Coronary artery (tissue), 2 donors: ENCODE results near the gene TFIP11.

Experiments used
- DNase-seq: peaks from one replicate; pipeline ENCODE4 v3.0.0-alpha.2; 2017; ENCODE audit warnings: low spot score
- H3K27ac ChIP-seq, 2 donors: fragments of 200-600 bp; sonication (generic); one replicate each; pipeline ENCODE4 v1.5.1; 2016 to 2019
- H3K4me3 ChIP-seq: fragments of 200-600 bp; sonication (generic); 2 replicates; pipeline ENCODE4 v1.5.1; 2016; ENCODE audit warnings: mild to moderate bottlenecking, moderate library complexity
- CTCF ChIP-seq: fragments of 200-600 bp; sonication (generic); IDR thresholded peaks from one replicate; pipeline ENCODE4 v1.5.1; 2019; ENCODE audit warnings: antibody characterized with exemption

TFIP11 gene

GRCh38 chr22:26542831-26543230, 30.6 kb upstream of the TFIP11 start:
- Histone ChIP-seq H3K4me3 (no peak overlapping the region), H3K27ac (peak overlapping the region in 1 of 2 donors; percentile 25)
- no peak for DNase-seq
- TF ChIP-seq CTCF = no peak

- DNase-seq = no peak
- TF ChIP-seq CTCF = no peak
- Histone ChIP-seq H3K4me3 (no peak overlapping the region), H3K27ac (no peak overlapping the region)
Measured at GRCh38 chr22:26541167-26541819, 29.0 kb upstream of the TFIP11 start.

- Histone ChIP-seq H3K27ac (no peak overlapping the region), H3K4me3 (no peak overlapping the region)
- TF ChIP-seq CTCF = no peak
- no peak for DNase-seq
Measured at GRCh38 chr22:26540119-26540518, 27.8 kb upstream of the TFIP11 start.

GRCh38 chr22:26536762-26537134, 24.5 kb upstream of the TFIP11 start:
- TF ChIP-seq CTCF = no peak
- H3K4me3 ChIP-seq = no peak overlapping the region
- no peak for DNase-seq
- no peak overlapping the region for H3K27ac ChIP-seq

GRCh38 chr22:26536056-26536761, 23.9 kb upstream of the TFIP11 start:
- Histone ChIP-seq H3K4me3 (no peak overlapping the region), H3K27ac (no peak overlapping the region)
- no peak for TF ChIP-seq CTCF
- DNase-seq = no peak

- no peak for DNase-seq
- Histone ChIP-seq H3K4me3 (no peak overlapping the region), H3K27ac (no peak overlapping the region)
- TF ChIP-seq CTCF = no peak
Measured at GRCh38 chr22:26535603-26535908, 23.3 kb upstream of the TFIP11 start.

GRCh38 chr22:26534874-26535602, 22.8 kb upstream of the TFIP11 start:
- Histone ChIP-seq H3K4me3 (no peak overlapping the region), H3K27ac (peak overlapping the region in 1 of 2 donors; percentile 16)
- no peak for DNase-seq
- TF ChIP-seq CTCF = no peak
